Progenitor cell of endocrine pancreas (in vitro differentiated cells): ENCODE data around the gene LHX5. TPM values are rescaled to one million over a fixed set of nuclear protein-coding genes. Genes with fewer than 3 reads are reported as not detected.

Source experiments
- DNase-seq: peaks from one replicate; pipeline ENCODE4 v3.0.0; 2021; ENCODE audit warnings: low spot score; ENCODE audit not compliant: unreplicated experiment
- H3K27ac Mint-ChIP-seq: 2 replicates; pipeline ENCODE4 v1.8.0; 2021; ENCODE audit warnings: mild to moderate bottlenecking, moderate library complexity, mixed read lengths
- H3K27me3 Mint-ChIP-seq: 2 replicates; pipeline ENCODE4 v1.8.0; 2021; ENCODE audit warnings: mixed read lengths
- H3K36me3 Mint-ChIP-seq: 2 replicates; pipeline ENCODE4 v1.8.0; 2022; ENCODE audit warnings: mixed read lengths; ENCODE audit not compliant: insufficient read depth
- H3K4me1 Mint-ChIP-seq: 2 replicates; pipeline ENCODE4 v1.8.0; 2021; ENCODE audit warnings: low read depth, mixed read lengths
- H3K4me3 Mint-ChIP-seq: 2 replicates; pipeline ENCODE4 v1.8.0; 2021; ENCODE audit warnings: low read depth, mild to moderate bottlenecking, moderate library complexity, mixed read lengths
- H3K9me3 Mint-ChIP-seq: 2 replicates; pipeline ENCODE4 v1.8.0; 2021; ENCODE audit warnings: low read depth, mixed read lengths
- long read RNA-seq: library from polyadenylated mRNA; unstranded; transcript quantifications from one replicate; pipeline ENCODE4 v2.0.0, GENCODE V29; 2020
- total RNA-seq: library from RNA; stranded (reverse); gene quantifications from 2 replicates; pipeline ENCODE4 v1.2.1, GENCODE V29; 2021
- TF ChIP-seq, protein P1 (sequence below): fragments of 200-600 bp; sonication (generic); IDR thresholded peaks from one replicate; pipeline ENCODE4 v1.5.0; 2021; ENCODE audit warnings: antibody characterized with exemption, mild to moderate bottlenecking; ENCODE audit not compliant: unreplicated experiment

Gene LHX5
- 0.41 and 0.78 TPM in 2 replicates for total RNA-seq
- long read RNA-seq, result 0 reads

- Mint-ChIP-seq H3K27me3 (peaks cover 88% of the 10 kb centered on the region), H3K27ac (no peak within 1 kb of the TSS), H3K36me3 (no peaks in the 10 kb centered on the region), H3K4me3 (no peak within 1 kb of the TSS), H3K9me3 (no peaks in the 10 kb centered on the region), H3K4me1 (peaks cover 8% of the 10 kb centered on the region)
- TF ChIP-seq, protein P1, sequence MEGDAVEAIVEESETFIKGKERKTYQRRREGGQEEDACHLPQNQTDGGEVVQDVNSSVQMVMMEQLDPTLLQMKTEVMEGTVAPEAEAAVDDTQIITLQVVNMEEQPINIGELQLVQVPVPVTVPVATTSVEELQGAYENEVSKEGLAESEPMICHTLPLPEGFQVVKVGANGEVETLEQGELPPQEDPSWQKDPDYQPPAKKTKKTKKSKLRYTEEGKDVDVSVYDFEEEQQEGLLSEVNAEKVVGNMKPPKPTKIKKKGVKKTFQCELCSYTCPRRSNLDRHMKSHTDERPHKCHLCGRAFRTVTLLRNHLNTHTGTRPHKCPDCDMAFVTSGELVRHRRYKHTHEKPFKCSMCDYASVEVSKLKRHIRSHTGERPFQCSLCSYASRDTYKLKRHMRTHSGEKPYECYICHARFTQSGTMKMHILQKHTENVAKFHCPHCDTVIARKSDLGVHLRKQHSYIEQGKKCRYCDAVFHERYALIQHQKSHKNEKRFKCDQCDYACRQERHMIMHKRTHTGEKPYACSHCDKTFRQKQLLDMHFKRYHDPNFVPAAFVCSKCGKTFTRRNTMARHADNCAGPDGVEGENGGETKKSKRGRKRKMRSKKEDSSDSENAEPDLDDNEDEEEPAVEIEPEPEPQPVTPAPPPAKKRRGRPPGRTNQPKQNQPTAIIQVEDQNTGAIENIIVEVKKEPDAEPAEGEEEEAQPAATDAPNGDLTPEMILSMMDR, result no peak
- no peak for DNase-seq
Observed at GRCh38 chr12:113471619-113472171, at the start of gene LHX5. LHX5 (minus strand) TSS chr12:113471871; CDS start chr12:113471498, 373 bp downstream.

DNA sequence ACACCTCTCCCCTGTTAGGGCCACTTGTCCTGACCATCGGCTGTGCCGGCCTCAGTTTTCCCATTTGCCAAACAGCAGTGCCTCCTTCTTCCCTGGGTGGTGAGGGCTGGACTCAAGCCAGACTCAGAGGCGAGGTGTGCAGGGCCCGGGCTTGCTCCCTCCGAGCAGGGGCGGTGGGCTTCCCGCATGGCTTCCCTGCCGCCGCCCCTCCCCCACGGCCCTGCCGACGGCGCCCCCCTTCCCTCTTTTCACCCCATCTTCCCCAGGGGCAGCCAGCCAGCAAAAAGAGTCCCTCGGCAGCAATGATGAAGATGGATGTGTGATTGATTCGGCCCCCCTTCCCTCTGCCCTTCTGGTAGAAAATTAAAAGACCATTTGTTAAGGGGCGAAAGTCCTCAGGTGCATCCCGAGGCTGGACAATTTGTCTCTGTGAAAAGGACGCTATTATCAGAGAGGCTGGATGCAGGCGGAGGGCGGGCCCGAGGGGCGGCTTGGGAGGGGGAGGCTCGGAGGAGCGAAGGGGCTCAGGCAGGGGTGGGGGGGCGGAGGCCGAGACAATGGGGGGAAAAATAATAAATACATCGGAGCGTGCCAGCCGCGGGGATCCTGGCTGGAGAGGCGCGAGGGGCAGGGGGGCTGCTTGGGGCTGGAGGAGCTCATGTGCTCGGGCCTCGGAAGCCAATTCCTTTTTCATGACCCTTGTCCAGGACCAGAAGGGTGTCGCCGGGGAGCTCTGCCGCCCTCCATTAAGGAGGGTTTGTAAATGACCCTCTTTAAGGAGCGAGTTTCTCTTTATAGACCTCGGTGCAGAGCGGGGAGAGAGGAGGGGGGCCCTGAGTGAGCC lies 48.0 kb upstream of the LHX5 start:
- H3K4me3 Mint-ChIP-seq, result no peak overlapping the region
- TF ChIP-seq, protein P1, result no peak
- peaks cover 69% of the 10 kb centered on the region for H3K27me3 Mint-ChIP-seq
- no peak overlapping the region for H3K27ac Mint-ChIP-seq
- H3K9me3 Mint-ChIP-seq, result peaks cover 3% of the 10 kb centered on the region
- DNase-seq, result no peak
- H3K4me1 Mint-ChIP-seq, result peaks cover 7% of the 10 kb centered on the region
- no peaks in the 10 kb centered on the region for H3K36me3 Mint-ChIP-seq

- Mint-ChIP-seq H3K27ac (no peak overlapping the region), H3K4me3 (no peak overlapping the region), H3K27me3 (peaks cover 77% of the 10 kb centered on the region)
Observed at GRCh38 chr12:113515082-113515856, 43.6 kb upstream of the LHX5 start.

GRCh38 chr12:113514602-113515001 lies 42.9 kb upstream of the LHX5 start:
- Mint-ChIP-seq H3K27ac (no peak overlapping the region), H3K27me3 (peaks cover 84% of the 10 kb centered on the region), H3K4me3 (no peak overlapping the region), H3K4me1 (peaks cover 4% of the 10 kb centered on the region), H3K36me3 (no peaks in the 10 kb centered on the region), H3K9me3 (peaks cover 3% of the 10 kb centered on the region)
- DNase-seq, result no peak
- TF ChIP-seq, protein P1, result no peak

More at GRCh38 chr12:113515082-113515856, 43.6 kb upstream of the LHX5 start:
- TF ChIP-seq, protein P1, result no peak
- peaks cover 7% of the 10 kb centered on the region for H3K4me1 Mint-ChIP-seq
- H3K9me3 Mint-ChIP-seq, result peaks cover 3% of the 10 kb centered on the region
- no peaks in the 10 kb centered on the region for H3K36me3 Mint-ChIP-seq
- no peak for DNase-seq

- Mint-ChIP-seq H3K27ac (no peak overlapping the region), H3K4me3 (no peak overlapping the region), H3K4me1 (peaks cover 3% of the 10 kb centered on the region), H3K36me3 (no peaks in the 10 kb centered on the region), H3K27me3 (peaks cover 86% of the 10 kb centered on the region), H3K9me3 (peaks cover 3% of the 10 kb centered on the region)
- DNase-seq, result no peak
- TF ChIP-seq, protein P1, result no peak
Observed at GRCh38 chr12:113512568-113512967, 40.9 kb upstream of the LHX5 start.
